ENCODE data around the gene PRDM16. TPM values are rescaled to one million over a fixed set of nuclear protein-coding genes. Genes with fewer than 3 reads are reported as not detected.

The PRDM16 gene
- total RNA-seq, 4 donors from 2014 or later: 0.08 to 0.19 (median 0.12) TPM

- Histone ChIP-seq H3K27me3 (peaks cover 0 to 88% (median 0%) of the 10 kb centered on the region in 4 donors), H3K9me3 (no peaks in the 10 kb centered on the region), H3K4me3 (no peak overlapping the region), H3K27ac (no peak overlapping the region), H3K36me3 (no peaks in the 10 kb centered on the region), H3K4me1 (no peaks in the 10 kb centered on the region)
- no peak for TF ChIP-seq POLR2A (IDR thresholded peaks at IDR 0.05)
- TF ChIP-seq CTCF (IDR thresholded peaks at IDR 0.05): no peak
- WGBS, 2 donors: 67 to 74% methylated on average over 6 to 8 of the region's 8 CpGs
- intact Hi-C loops (cut with DNase I): no loop called here
- no peak for DNase-seq
These were observed 164.5 kb downstream of the PRDM16 start for GRCh38 chr1:3233551-3233950.

- Histone ChIP-seq H3K4me3 (no peak overlapping the region), H3K9me3 (peaks cover 0 to 3% (median 0%) of the 10 kb centered on the region in 3 donors), H3K36me3 (no peaks in the 10 kb centered on the region), H3K4me1 (no peaks in the 10 kb centered on the region), H3K27me3 (peaks cover 0 to 90% (median 0%) of the 10 kb centered on the region in 4 donors), H3K27ac (no peak overlapping the region)
- DNase-seq: no peak
- 100% methylated on average over 1 of the region's 15 CpGs; no CpG with 5 or more reads in 1 of the 2 donors for WGBS, 2 donors
- no peak for TF ChIP-seq POLR2A (IDR thresholded peaks at IDR 0.05)
- TF ChIP-seq CTCF (IDR thresholded peaks at IDR 0.05): no peak
- intact Hi-C loops (cut with DNase I): no loop called here
These were observed 165.3 kb downstream of the PRDM16 start for GRCh38 chr1:3234281-3234680.

GRCh38 chr1:3234956-3235355 lies 166.0 kb downstream of the PRDM16 start:
- no peak for TF ChIP-seq POLR2A (IDR thresholded peaks at IDR 0.05)
- TF ChIP-seq CTCF (IDR thresholded peaks at IDR 0.05): no peak
- intact Hi-C loops (cut with DNase I): no loop called here

GRCh38 chr1:3235496-3235895 lies 166.5 kb downstream of the PRDM16 start:
- Histone ChIP-seq H3K9me3 (peaks cover 0 to 3% (median 0%) of the 10 kb centered on the region in 3 donors), H3K4me3 (no peak overlapping the region), H3K27ac (no peak overlapping the region), H3K27me3 (peaks cover 0 to 88% (median 0%) of the 10 kb centered on the region in 4 donors), H3K36me3 (no peaks in the 10 kb centered on the region), H3K4me1 (no peaks in the 10 kb centered on the region)
- TF ChIP-seq CTCF (IDR thresholded peaks at IDR 0.05) (no peak), POLR2A (IDR thresholded peaks at IDR 0.05) (no peak)
- no peak for DNase-seq
- 60% methylated on average over 2 of the region's 15 CpGs; no CpG with 5 or more reads in 1 of the 2 donors for WGBS, 2 donors
- intact Hi-C loops (cut with DNase I): no loop called here

More at GRCh38 chr1:3234956-3235355, 166.0 kb downstream of the PRDM16 start:
- Histone ChIP-seq H3K4me3 (no peak overlapping the region), H3K27me3 (peaks cover 0 to 88% (median 0%) of the 10 kb centered on the region in 4 donors), H3K36me3 (no peaks in the 10 kb centered on the region), H3K27ac (no peak overlapping the region), H3K4me1 (no peaks in the 10 kb centered on the region), H3K9me3 (peaks cover 0 to 3% (median 0%) of the 10 kb centered on the region in 3 donors)
- no peak for DNase-seq
- 82 to 86% methylated on average over 6 to 14 of the region's 14 CpGs for WGBS, 2 donors

- H3K9me3 ChIP-seq: peaks cover 0 to 3% (median 0%) of the 10 kb centered on the region in 3 donors
- peaks cover 0 to 88% (median 0%) of the 10 kb centered on the region in 4 donors for H3K27me3 ChIP-seq
- intact Hi-C loops (cut with DNase I): no loop called here
- no peak overlapping the region for H3K4me3 ChIP-seq
- TF ChIP-seq CTCF (IDR thresholded peaks at IDR 0.05) (no peak), POLR2A (IDR thresholded peaks at IDR 0.05) (no peak)
- H3K4me1 ChIP-seq: no peaks in the 10 kb centered on the region
- no peak overlapping the region for H3K27ac ChIP-seq
- no peak for DNase-seq
- no peaks in the 10 kb centered on the region for H3K36me3 ChIP-seq
- 70% methylated on average over 2 of the region's 9 CpGs; no CpG with 5 or more reads in 1 of the 2 donors for WGBS, 2 donors
These were observed 167.4 kb downstream of the PRDM16 start for GRCh38 chr1:3236361-3236760.
